Activated CD8-positive, alpha-beta memory T cell treated with anti-CD3 and anti-CD28 coated beads, Interleukin-2, amount 50 U/mL, for 24 hours (primary cell): ENCODE measurements around the gene CREB3L1.

Experiments used
- DNase-seq: peaks from one replicate; pipeline ENCODE4 v3.0.0-alpha.2; 2020; ENCODE audit errors: extremely low read depth

The CREB3L1 gene

DNA sequence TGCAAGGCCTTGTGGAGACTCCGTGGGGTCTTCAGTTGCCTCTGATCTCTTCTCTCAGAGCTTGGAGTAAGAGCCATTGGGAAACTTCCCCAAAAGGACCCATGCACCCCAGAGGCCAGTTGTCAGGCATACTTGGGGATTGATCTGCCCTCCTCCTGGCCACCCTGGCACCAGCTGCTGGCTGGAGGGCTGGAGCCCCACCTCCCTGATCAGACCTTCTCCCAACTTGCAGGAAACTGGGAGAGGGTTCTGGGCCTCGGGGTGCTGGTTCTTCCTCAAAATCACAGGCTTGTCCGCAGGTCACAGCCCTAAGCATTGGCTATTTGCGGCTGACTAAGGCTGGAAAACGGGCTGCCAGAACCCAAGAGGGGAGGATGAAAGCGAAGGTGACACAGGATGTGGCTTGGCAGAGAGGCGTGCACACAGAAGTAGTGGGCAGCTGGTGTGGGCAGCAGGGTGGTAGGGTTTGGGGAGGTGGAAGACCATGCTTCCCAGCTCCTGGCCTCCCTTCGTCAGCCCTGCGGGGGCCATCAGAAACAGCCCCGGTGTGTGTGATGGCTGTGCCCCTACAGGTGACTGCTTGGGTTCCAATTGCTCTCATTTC is 68.5 kb downstream of the CREB3L1 start:
- no peak for DNase-seq

GRCh38 chr11:46346886-46347636 is 69.6 kb downstream of the CREB3L1 start, which contains the start of gene DGKZ:
Gene DGKZ, plus strand, starts transcription at chr11:46347463. Its CDS starts 197 bp downstream, at chr11:46347660.
- DNase-seq: peak; percentile 50

DNA sequence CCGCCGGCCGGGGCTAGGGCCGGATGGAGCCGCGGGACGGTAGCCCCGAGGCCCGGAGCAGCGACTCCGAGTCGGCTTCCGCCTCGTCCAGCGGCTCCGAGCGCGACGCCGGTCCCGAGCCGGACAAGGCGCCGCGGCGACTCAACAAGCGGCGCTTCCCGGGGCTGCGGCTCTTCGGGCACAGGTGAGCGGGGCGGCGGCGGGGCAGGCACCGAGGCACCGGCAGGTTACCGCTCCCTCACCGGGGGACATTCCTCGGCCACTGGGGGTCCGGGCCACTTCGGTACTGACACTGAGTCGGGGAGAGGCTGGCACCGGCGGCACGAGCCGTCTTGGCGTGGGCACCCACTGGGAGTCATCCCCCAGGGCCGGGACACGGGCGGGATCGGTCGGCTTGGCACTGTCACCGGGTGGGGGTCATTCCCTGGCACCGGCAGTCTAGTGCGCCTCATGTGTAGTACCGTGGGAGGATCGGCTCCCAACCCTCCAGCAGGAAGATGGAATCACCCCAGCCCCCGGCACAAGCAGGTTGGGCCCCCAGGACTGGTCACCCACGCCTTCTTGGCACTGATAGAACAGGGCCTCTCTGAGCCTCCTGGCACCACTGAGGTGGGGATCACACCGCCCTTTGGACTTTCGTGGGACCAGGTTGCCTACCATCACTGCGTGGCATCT is 70.3 kb downstream of the CREB3L1 start:
- no peak for DNase-seq

DNA sequence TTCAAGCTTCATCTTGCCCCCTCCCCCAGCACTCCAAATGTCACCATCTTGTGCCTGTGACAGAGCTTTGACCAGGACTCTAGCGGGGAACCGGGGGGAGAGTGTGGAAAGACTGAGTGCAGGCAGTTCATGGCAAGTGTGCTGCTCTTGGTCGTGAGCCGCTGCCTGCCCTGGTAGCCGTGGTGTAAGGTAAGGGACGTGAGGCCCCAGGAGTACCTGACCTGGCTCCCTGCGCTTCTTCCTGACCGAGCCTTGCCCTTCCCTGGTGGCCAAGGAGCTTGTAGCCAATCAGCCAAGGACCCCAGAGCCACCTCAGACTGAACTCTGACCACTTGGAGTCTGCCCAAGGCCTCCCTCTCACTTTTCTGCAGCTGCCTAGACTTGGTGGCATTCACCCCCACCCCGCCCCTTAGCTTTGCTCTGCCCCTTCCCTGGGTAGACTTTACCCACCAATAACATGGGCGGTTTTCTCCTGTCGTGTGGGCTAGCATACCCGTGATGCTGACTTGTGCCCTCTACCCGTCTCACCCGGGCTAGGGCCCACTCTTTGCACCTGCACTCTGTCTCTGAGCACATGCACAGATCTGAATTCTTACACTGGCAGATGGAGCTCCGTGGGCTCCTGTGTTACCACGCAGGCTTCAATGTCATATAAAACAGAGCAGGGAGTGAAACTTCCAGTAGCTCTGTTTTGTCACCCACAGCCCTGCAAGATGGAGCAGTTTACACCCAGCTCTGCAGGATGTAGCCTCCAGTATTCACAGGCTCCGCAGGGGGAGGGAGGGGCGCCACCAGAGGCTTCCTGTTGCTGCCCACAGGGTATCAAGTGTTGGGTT is 71.3 kb downstream of the CREB3L1 start:
- DNase-seq: no peak

- no peak for DNase-seq
Measured at GRCh38 chr11:46350695-46351094, 73.2 kb downstream of the CREB3L1 start.

- no peak for DNase-seq
Measured at GRCh38 chr11:46351148-46351547, 73.7 kb downstream of the CREB3L1 start.

DNA sequence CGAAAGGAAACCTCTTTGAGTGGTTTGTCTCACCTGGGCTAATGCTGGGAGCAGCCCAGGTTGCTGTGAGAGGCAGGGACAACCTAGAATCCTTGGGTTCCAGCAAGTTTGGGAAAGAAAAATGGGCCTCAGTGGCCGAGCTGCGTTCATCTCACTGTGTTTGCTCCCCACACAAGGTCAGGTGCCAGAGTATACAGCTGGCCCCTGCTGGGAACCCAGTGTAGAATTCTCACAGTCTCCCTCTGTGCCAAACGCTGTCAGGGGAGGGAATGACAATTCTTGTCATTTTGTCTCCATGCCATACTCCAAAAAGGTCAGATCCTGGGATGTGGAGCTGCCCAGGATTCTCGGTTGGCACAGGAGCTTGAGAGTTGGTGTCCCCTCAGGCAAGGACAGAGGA is 74.1 kb downstream of the CREB3L1 start:
- DNase-seq: no peak

DNA sequence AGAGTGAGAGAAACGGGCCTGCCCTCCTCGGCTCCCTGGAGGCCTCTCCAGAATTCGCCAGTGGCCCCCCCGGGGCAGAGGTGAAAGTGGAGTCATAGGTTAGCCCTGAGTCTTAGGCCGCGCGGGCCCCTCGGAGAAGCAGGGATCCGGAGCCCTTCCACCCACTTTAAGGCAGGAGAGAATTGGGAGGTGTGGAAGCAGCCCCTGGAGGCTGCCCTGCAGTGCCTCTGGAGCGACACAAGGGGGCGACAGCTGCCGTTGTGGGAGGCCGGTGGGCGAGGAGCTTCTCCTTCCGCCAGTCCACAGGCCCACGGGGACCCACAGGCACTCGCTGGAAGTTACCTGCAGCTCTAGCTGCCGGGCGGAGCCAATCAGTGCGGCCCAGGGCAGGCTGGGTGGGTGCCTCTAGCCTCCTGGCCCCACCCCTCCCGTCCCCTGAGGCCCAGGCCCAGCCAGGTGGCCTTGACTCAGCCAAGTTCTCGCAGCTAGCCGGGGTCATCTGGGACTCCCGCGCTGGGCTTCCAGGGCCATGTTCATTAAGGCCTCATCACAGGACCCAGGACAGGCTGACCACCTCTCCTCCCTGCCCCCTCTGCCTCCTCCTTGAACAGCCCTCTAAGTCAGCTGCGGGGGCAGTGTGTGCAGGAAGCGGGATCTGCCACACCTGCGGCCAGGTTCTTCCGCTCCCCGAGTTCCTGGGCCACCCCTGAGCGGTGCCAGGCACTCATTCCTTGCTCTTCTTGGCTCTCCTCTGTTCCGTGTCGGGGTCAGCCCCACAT is 74.8 kb downstream of the CREB3L1 start:
- no peak for DNase-seq

DNA sequence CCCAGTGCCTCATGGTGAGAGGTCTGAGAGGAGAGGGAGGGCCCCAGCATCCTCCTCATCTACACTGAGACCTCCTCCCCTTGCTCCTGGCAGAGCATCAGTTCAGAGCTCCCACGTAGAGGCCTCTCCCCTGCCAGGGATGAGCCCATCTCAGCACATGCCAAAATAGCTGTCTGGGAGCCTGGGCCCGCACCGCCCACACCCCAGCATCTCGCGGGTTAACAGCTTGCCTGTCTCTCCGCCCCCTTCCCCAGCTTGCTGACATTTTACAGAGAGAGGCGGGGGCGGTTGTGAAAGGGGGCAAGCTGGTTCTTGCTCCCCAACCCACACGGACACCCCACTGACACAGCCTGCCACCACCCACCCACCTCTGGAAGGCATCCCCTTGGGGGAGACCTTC is 76.2 kb downstream of the CREB3L1 start:
- no peak for DNase-seq

- DNase-seq: no peak
Measured at GRCh38 chr11:46356924-46357482, 79.5 kb downstream of the CREB3L1 start.

DNA sequence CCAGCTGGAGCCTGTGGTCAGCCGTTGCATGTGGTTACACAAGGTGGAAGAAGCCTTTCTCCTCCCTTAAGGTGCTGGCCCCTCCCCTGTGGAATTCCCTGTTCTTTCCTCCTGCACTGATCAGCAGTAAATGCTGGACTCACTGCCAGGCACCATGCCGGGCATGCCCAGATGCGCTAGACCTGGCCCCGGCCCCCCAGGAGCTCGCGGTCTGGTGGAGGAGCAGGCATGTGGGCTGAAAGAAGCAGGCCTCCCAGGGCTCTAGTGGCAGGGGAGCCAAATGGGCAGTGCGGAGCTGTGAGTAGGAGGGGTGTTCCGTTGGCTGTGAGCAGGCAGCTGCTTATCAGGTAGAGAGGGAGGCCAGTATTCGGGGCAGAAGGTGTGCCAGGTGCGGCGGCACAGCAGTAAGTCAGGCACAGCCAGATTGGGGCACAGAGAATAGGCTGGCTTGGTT is 80.0 kb downstream of the CREB3L1 start:
- no peak for DNase-seq

- no peak for DNase-seq
Measured at GRCh38 chr11:46359953-46360352, 82.5 kb downstream of the CREB3L1 start.

GRCh38 chr11:46360878-46361277 is 83.4 kb downstream of the CREB3L1 start:
- no peak for DNase-seq

DNA sequence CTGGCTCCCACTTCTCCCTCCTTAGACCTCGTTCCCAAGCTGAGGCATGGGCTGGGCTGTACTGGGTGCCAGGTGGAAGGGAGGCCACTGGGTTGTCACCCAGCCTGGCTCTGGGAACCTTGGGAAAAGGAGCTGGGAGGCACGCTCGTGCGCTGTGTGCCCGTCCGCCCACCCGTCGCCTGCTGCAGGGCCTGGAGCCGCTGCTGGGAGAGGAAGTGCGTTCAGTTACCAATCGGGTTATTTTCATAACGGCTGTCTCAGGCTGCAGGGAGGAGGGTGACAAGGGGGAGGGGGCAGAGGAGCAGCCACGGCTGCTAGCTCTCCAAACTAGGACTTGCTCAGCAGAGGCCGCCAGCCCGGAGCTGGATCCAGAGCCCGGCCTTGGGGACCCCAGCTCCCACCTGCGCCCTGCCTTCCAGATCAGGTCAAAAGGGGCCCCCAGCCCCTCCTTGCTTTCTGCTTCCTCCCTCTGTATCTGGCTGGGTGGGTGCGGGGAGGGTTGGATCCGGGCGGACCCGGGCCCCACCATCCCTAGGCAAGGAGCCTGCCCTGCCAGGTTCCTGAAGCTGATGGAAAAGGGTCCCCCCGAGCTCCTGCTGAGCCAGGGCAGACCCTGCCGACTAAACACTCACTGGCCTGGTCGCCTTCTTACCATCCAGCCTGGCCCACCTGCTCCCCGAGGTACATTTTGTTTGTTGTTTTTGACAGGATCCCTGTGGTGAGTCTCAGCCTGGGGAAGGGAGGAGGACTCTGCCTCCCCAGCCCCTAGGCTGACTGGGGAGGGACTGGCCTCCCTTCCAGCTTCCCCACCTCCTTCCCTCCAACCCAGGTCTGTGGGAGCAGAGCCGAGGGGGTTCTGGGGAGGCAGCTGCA is 84.1 kb downstream of the CREB3L1 start:
- no peak for DNase-seq

DNA sequence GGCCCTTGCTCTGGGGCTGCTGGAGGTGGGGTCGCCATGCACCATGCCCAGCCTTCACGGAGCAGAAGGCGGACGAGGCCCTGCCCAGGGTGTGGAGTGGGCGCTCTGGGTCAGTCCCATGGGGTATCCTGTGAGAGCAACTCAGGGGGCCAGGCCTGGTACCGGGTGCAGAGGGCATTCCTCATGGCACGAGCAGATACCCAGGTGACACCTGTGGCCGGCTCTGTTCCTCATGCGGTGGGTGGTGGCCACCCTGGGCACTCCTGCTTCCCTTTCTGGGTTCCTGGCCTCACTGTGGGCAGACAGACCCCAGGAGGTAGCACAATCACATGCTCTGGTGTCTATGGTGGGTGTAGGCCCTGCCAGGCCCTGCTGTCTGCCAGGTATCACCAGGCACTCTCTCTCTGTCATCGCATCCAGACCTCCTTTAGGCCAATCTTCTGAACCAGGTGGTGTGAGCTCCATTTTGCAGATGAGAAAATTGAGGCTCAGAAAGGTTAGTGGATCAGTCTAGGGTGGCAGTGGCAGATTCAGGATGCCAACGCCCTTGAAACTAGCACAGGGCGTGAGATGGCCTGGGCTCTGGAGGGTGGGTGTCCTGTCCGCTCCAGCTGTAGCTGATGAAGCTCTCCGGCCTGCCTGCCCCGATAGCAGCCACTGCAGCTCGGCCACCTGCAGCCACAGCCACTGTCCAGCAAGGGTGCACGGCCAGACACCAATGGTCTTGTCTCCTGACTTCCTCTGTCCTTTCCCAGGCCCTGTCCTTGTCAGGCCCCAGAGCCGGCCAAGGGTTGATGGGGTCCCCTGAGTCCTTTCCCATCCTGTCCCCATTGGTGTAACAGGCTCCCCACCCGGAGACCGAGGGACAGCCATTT is 84.9 kb downstream of the CREB3L1 start:
- no peak for DNase-seq

GRCh38 chr11:46363031-46363407 is 85.6 kb downstream of the CREB3L1 start:
- no peak for DNase-seq

DNA sequence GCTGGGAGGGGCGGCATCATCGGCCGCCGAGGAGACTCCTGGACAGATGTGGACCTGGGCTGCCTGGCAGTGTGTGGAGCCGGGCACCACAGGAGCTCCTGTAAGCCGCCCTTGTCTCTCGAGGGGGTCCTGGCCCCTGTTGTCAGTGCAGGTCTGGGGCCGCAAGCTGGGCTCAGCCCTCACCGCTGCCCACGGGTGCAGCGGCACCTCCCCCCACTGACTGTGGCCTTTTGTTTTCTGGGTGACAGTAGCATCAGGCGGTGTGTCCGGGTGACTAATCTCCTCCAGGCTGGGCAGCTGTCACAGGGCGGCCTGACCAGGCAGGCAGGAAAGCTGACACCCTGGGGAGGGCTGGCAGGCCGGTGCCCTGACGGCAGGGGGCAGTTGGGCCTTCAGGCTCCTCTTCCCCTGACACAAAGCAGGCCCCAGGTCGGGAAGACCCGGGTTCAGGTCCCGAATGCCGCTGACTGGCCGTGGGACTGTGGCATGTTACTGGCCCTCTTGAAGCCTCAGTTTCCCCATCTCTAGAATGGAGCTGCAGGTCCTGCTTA is 86.1 kb downstream of the CREB3L1 start:
- DNase-seq: no peak

DNA sequence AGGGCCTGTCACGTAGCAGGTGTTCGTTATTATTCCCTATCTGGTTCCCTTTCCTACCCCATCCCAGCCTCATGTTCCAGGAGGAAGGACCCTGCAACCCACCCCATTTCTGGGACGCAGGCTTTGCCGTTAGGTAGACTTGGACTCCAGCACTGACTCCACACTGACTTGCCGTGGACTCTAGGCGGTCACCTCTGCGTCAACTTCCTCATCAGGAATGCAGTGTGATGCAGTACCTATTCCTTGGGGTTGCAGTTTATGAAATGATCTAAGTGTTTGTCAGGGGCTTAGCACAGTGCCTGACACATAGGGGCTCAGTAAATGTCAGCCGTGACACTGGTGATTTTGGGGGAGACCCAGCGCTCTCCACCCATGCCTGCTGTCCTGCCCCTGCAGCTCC is 86.6 kb downstream of the CREB3L1 start:
- no peak for DNase-seq

DNA sequence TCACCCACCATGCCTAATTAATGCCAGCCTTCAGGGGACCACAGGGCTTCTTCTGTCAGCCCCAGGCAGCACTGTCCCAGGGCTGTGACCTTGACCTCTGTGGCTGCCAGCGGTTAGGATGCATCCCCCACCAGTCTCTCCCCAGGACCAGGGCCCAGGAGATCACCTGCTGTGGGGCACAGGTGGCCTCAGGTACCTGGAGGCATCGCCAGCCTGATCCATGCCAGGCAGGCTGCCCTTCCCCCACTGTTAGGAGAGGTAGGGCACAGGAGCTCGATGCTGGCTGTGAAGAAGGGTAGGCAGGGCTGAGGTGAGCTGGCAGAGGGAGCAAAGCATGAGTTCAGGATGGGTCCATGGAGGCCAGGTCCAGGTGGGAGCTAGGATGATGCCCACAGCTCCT is 87.3 kb downstream of the CREB3L1 start:
- no peak for DNase-seq
